ENCODE results near the gene PLA2G7.
"Not testable (repeated sequence)": the region's sequence is repeated elsewhere in the genome, so short reads cannot be mapped to it uniquely, and the experiment has no call there.

The PLA2G7 gene

GRCh38 chr6:46748940-46749503 is 13.8 kb upstream of the PLA2G7 start:
- no peak for DNase-seq (ENCODE audit: extremely low read depth in 1 of 2, low read depth in 1 of 2)

GRCh38 chr6:46746696-46747095 is 11.5 kb upstream of the PLA2G7 start, which contains the start of gene ANKRD66:
TSS of gene ANKRD66 (plus strand) at chr6:46746933. CDS start at chr6:46751949, 5,016 bp downstream.
- DNase-seq (ENCODE audit: extremely low read depth in 1 of 2, low read depth in 1 of 2): no peak

GRCh38 chr6:46745973-46746372 is 10.8 kb upstream of the PLA2G7 start:
- no peak for DNase-seq (ENCODE audit: extremely low read depth in 1 of 2, low read depth in 1 of 2)

GRCh38 chr6:46744159-46744725 is 9.1 kb upstream of the PLA2G7 start:
- not testable (repeated sequence) for DNase-seq (ENCODE audit: extremely low read depth in 1 of 2, low read depth in 1 of 2)

- DNase-seq (ENCODE audit: extremely low read depth in 1 of 2, low read depth in 1 of 2): no peak
Observed at GRCh38 chr6:46743425-46744158, 8.4 kb upstream of the PLA2G7 start.

- DNase-seq (ENCODE audit: extremely low read depth in 1 of 2, low read depth in 1 of 2): no peak
Observed at GRCh38 chr6:46741910-46742309, 6.7 kb upstream of the PLA2G7 start.

GRCh38 chr6:46741482-46741881 is 6.3 kb upstream of the PLA2G7 start:
- DNase-seq (ENCODE audit: extremely low read depth in 1 of 2, low read depth in 1 of 2): no peak

- no peak for DNase-seq (ENCODE audit: extremely low read depth in 1 of 2, low read depth in 1 of 2)
Observed at GRCh38 chr6:46736906-46737305, 1.7 kb upstream of the PLA2G7 start.

- DNase-seq (ENCODE audit: extremely low read depth in 1 of 2, low read depth in 1 of 2): no peak
Observed at GRCh38 chr6:46735720-46736031, 501 bp upstream of the PLA2G7 start.

GRCh38 chr6:46733341-46733801 is 1.8 kb downstream of the PLA2G7 start:
- DNase-seq (ENCODE audit: extremely low read depth in 1 of 2, low read depth in 1 of 2): no peak

GRCh38 chr6:46730921-46731461 is 4.2 kb downstream of the PLA2G7 start:
- no peak for DNase-seq (ENCODE audit: extremely low read depth in 1 of 2, low read depth in 1 of 2)

GRCh38 chr6:46729787-46730326 is 5.3 kb downstream of the PLA2G7 start:
- DNase-seq (ENCODE audit: extremely low read depth in 1 of 2, low read depth in 1 of 2): no peak

- DNase-seq (ENCODE audit: extremely low read depth in 1 of 2, low read depth in 1 of 2): no peak
Observed at GRCh38 chr6:46720401-46720800, 14.8 kb downstream of the PLA2G7 start.

GRCh38 chr6:46719099-46719498 is 16.1 kb downstream of the PLA2G7 start:
- DNase-seq (ENCODE audit: extremely low read depth in 1 of 2, low read depth in 1 of 2): no peak

GRCh38 chr6:46715141-46715540 is 20.0 kb downstream of the PLA2G7 start:
- no peak for DNase-seq (ENCODE audit: extremely low read depth in 1 of 2, low read depth in 1 of 2)

GRCh38 chr6:46711491-46711890 is 23.7 kb downstream of the PLA2G7 start:
- no peak for DNase-seq (ENCODE audit: extremely low read depth in 1 of 2, low read depth in 1 of 2)

- DNase-seq (ENCODE audit: extremely low read depth in 1 of 2, low read depth in 1 of 2): no peak
Observed at GRCh38 chr6:46706464-46706863, 28.7 kb downstream of the PLA2G7 start.

GRCh38 chr6:46704562-46704961 is 30.6 kb downstream of the PLA2G7 start:
- no peak for DNase-seq (ENCODE audit: extremely low read depth in 1 of 2, low read depth in 1 of 2)

GRCh38 chr6:46699970-46700369 is 35.2 kb downstream of the PLA2G7 start:
- DNase-seq (ENCODE audit: extremely low read depth in 1 of 2, low read depth in 1 of 2): no peak

GRCh38 chr6:46690911-46691451 is 44.2 kb downstream of the PLA2G7 start:
- no peak for DNase-seq (ENCODE audit: extremely low read depth in 1 of 2, low read depth in 1 of 2)

GRCh38 chr6:46690141-46690755 is 44.9 kb downstream of the PLA2G7 start:
- DNase-seq (ENCODE audit: extremely low read depth in 1 of 2, low read depth in 1 of 2): no peak
